GM12891 (cell line): ENCODE data around the gene KCNT1.

Experiments
- PAX5 ChIP-seq: IDR thresholded peaks from 2 replicates; pipeline ENCODE4 v1.6.1; 2011; ENCODE audit warnings: low read length, moderate library complexity, mild to moderate bottlenecking; ENCODE audit not compliant: insufficient read depth, severe bottlenecking
- POLR2A ChIP-seq: IDR thresholded peaks from 2 replicates; pipeline ENCODE4 v1.6.1; 2011; ENCODE audit warnings: low read depth, low read length, control low read depth
- POLR2AphosphoS5 ChIP-seq: IDR thresholded peaks from 2 replicates; pipeline ENCODE4 v1.6.1; 2011; ENCODE audit warnings: low read depth, low read length, control low read depth
- POU2F2 ChIP-seq: IDR thresholded peaks from 2 replicates; pipeline ENCODE4 v1.6.1; 2011; ENCODE audit warnings: low read depth, mild to moderate bottlenecking, control low read depth, low read length, moderate library complexity
- SPI1 ChIP-seq: IDR thresholded peaks from 2 replicates; pipeline ENCODE4 v1.6.1; 2011; ENCODE audit warnings: low read depth, low read length, control low read depth
- TAF1 ChIP-seq: IDR thresholded peaks from 2 replicates; pipeline ENCODE4 v1.6.1; 2011; ENCODE audit warnings: low read depth, low read length, control low read depth

- TF ChIP-seq POLR2AphosphoS5 (no peak), POLR2A (no peak), TAF1 (no peak), SPI1 (no peak), POU2F2 (no peak), PAX5 (no peak)
Measured at GRCh38 chr9:135739271-135740220, 37.6 kb downstream of the KCNT1 start.
